Kidney (tissue), 14 donors: ENCODE measurements around the gene KRT5. TPM values are rescaled to one million over a fixed set of nuclear protein-coding genes. Genes with fewer than 3 reads are reported as not detected.

ENCODE experiments used
- DNase-seq, 5 donors: peaks; one replicate each; pipeline ENCODE4 v3.0.0-alpha.2; 2013 to 2020
- FAIRE-seq: peaks from 2 replicates; lab custom pipeline; 2012; peaks lifted over from hg19 to GRCh38; lab: Jason Lieb, UNC
- H3K27ac ChIP-seq, 2 donors: one replicate each; pipeline ENCODE4 v1.7.0; 2013; ENCODE audit warnings: low read depth in 2 of 2, low read length in 2 of 2, inconsistent platforms in 1 of 2
- H3K27me3 ChIP-seq: one replicate; pipeline ENCODE4 v1.7.1; 2013; ENCODE audit warnings: low read length, inconsistent platforms; ENCODE audit not compliant: control insufficient read depth, insufficient read depth
- H3K36me3 ChIP-seq, 3 donors: one replicate each; pipeline versions ENCODE4 v1.7.0 to v1.7.1; 2013; ENCODE audit warnings: low read length in 3 of 3, control low read depth in 1 of 3, inconsistent platforms in 1 of 3; ENCODE audit not compliant: insufficient read depth in 3 of 3, control insufficient read depth in 2 of 3
- H3K4me1 ChIP-seq, 3 donors: one replicate each; pipeline versions ENCODE4 v1.7.0 to v1.7.1; 2013; ENCODE audit warnings: low read length in 3 of 3, inconsistent platforms in 1 of 3, low read depth in 1 of 3; ENCODE audit not compliant: control insufficient read depth in 2 of 3, insufficient read depth in 2 of 3
- H3K4me3 ChIP-seq, 3 donors: one replicate each; pipeline versions ENCODE4 v1.7.0 to v1.8.1; 2013; ENCODE audit warnings: low read length in 3 of 3, control low read depth in 1 of 3, inconsistent platforms in 1 of 3
- H3K9ac ChIP-seq, 3 donors: one replicate each; pipeline versions ENCODE4 v1.7.0 to v1.7.1; 2013; ENCODE audit warnings: low read length in 3 of 3, control low read depth in 1 of 3, inconsistent platforms in 1 of 3
- H3K9me3 ChIP-seq, 3 donors: one replicate each; pipeline versions ENCODE4 v1.7.0 to v1.7.1; 2013; ENCODE audit warnings: low read length in 3 of 3, control low read depth in 1 of 3, inconsistent platforms in 1 of 3; ENCODE audit not compliant: control insufficient read depth in 2 of 3, insufficient read depth in 1 of 3
- CTCF ChIP-seq: IDR thresholded peaks from 3 replicates; pipeline ENCODE4 v1.5.1; 2012; ENCODE audit warnings: mild to moderate bottlenecking, moderate library complexity, borderline replicate concordance; ENCODE audit not compliant: insufficient read depth; ENCODE audit errors: extremely low read depth
- intact Hi-C: fragments of 100-400 bp; cut with DNase I; formaldehyde crosslinking; loops from one replicate; pipeline ENCODE4 v1.11.1; 2022
- polyA plus RNA-seq: library from polyadenylated mRNA; stranded (reverse); fragments of 350-450 nt; fragmentation: Illumina TruSeq; extraction: RNeasy Lipid Tissue Mini Kit (QIAGEN cat#74804); gene quantifications from one replicate; pipeline ENCODE4 v1.2.3, GENCODE V29; 2014; ENCODE audit warnings: low read depth, low replicate concordance; ENCODE audit not compliant: insufficient read depth
- total RNA-seq: library from RNA; stranded (reverse); fragmentation: NEBNext Ultra II Directional; extraction: Animal tissue kit (Norgen Biotek cat#: 25700); gene quantifications from one replicate; pipeline ENCODE4 v1.2.1, GENCODE V29; 2021
- donor health status: control.
- donor health status: control.
- donor health status: control.
- donor health status: control.
- donor health status: control.
- donor health status: DM: yes; HTN: yes; CAD: no.
- donor health status: Normal renal cell carcinoma (clear cell type).

The KRT5 gene
- total and polyA plus RNA-seq, 2 donors from 2014 or later = 0.69 TPM; not detected in 1

GRCh38 chr12:52464897-52465296 is 55.3 kb downstream of the KRT5 start:
- Histone ChIP-seq H3K9me3 (no peaks in the 10 kb centered on the region), H3K4me3 (no peak overlapping the region), H3K27ac (no peak overlapping the region), H3K36me3 (no peaks in the 10 kb centered on the region), H3K27me3 (no peaks in the 10 kb centered on the region), H3K9ac (no peak overlapping the region), H3K4me1 (no peaks in the 10 kb centered on the region)
- DNase-seq (no peak), FAIRE-seq (no peak)
- intact Hi-C loops = no loop called here
- TF ChIP-seq CTCF = no peak

Other genes starting within 250 kb of the KRT5 start
- gene KRT86, start 245.7 kb downstream of the KRT5 start, total RNA-seq = 1.3 TPM
- gene KRT86, start 245.7 kb downstream of the KRT5 start, polyA plus RNA-seq = not detected
- not detected for gene KRT81, start 228.9 kb downstream of the KRT5 start, total RNA-seq
- not detected for gene KRT81, start 228.9 kb downstream of the KRT5 start, polyA plus RNA-seq
- not detected for gene KRT83, start 199.0 kb downstream of the KRT5 start, total RNA-seq
- gene KRT83, start 199.0 kb downstream of the KRT5 start, polyA plus RNA-seq = not detected
- gene KRT85, start 152.9 kb downstream of the KRT5 start, total RNA-seq = not detected
- gene KRT85, start 152.9 kb downstream of the KRT5 start, polyA plus RNA-seq = 0.58 TPM
- gene KRT84, start 134.7 kb downstream of the KRT5 start, total RNA-seq = not detected
- not detected for gene KRT84, start 134.7 kb downstream of the KRT5 start, polyA plus RNA-seq
- not detected for gene KRT82, start 114.1 kb downstream of the KRT5 start, total RNA-seq
- gene KRT82, start 114.1 kb downstream of the KRT5 start, polyA plus RNA-seq = not detected
- gene KRT75, start 86.0 kb downstream of the KRT5 start, total RNA-seq = not detected
- not detected for gene KRT75, start 86.0 kb downstream of the KRT5 start, polyA plus RNA-seq
- gene KRT6B, start 68.2 kb downstream of the KRT5 start, total RNA-seq = not detected
- not detected for gene KRT6B, start 68.2 kb downstream of the KRT5 start, polyA plus RNA-seq
- not detected for gene KRT6C, start 46.6 kb downstream of the KRT5 start, total RNA-seq
- not detected for gene KRT6C, start 46.6 kb downstream of the KRT5 start, polyA plus RNA-seq
- not detected for gene KRT6A, start 27.1 kb downstream of the KRT5 start, total RNA-seq
- not detected for gene KRT6A, start 27.1 kb downstream of the KRT5 start, polyA plus RNA-seq
- not detected for gene KRT71, start 32.8 kb upstream of the KRT5 start, total RNA-seq
- not detected for gene KRT71, start 32.8 kb upstream of the KRT5 start, polyA plus RNA-seq
- not detected for gene KRT74, start 53.4 kb upstream of the KRT5 start, total RNA-seq
- gene KRT74, start 53.4 kb upstream of the KRT5 start, polyA plus RNA-seq = not detected
- gene KRT72, start 81.1 kb upstream of the KRT5 start, total RNA-seq = not detected
- not detected for gene KRT72, start 81.1 kb upstream of the KRT5 start, polyA plus RNA-seq
- gene KRT73, start 98.2 kb upstream of the KRT5 start, total RNA-seq = not detected
- gene KRT73, start 98.2 kb upstream of the KRT5 start, polyA plus RNA-seq = not detected
- gene KRT2, start 131.8 kb upstream of the KRT5 start, total RNA-seq = not detected
- gene KRT2, start 131.8 kb upstream of the KRT5 start, polyA plus RNA-seq = not detected
- not detected for gene KRT1, start 160.0 kb upstream of the KRT5 start, total RNA-seq
- not detected for gene KRT1, start 160.0 kb upstream of the KRT5 start, polyA plus RNA-seq
- gene KRT77, start 183.1 kb upstream of the KRT5 start, total RNA-seq = not detected
- gene KRT77, start 183.1 kb upstream of the KRT5 start, polyA plus RNA-seq = not detected